Caco-2 (cell line): ENCODE measurements around the gene UCN. TPM values are rescaled to one million over a fixed set of nuclear protein-coding genes. Genes with fewer than 3 reads are reported as not detected.

Experiments
- BruUV-seq: library from RNA; stranded (reverse); fragments of 400-500 nt; replicated peaks from 2 replicates; lab custom pipeline; 2021; lab: Mats Ljungman, UMichigan
- CTCF ChIA-PET: fragments of 300-600 bp; sonication (Branson Sonifier 250); formaldehyde crosslinking; loops from one replicate; lab custom pipeline; 2022; ENCODE audit warnings: antibody characterized with exemption; lab: Charles Lee
- POLR2A ChIA-PET: fragments of 300-600 bp; sonication (Branson Sonifier 250); formaldehyde crosslinking; loops from one replicate; lab custom pipeline; 2022; ENCODE audit warnings: antibody characterized with exemption; lab: Charles Lee
- DNase-seq, 2 experiments: peaks; one replicate each; pipeline versions ENCODE4 v3.0.0 to v3.0.0-alpha.2; 2020 to 2022
- H3K27me3 ChIP-seq: replicated peaks from 2 replicates; pipeline ENCODE4 v1.6.0; 2011; ENCODE audit warnings: low read length; ENCODE audit not compliant: control insufficient read depth, insufficient read depth
- H3K36me3 ChIP-seq: 2 replicates; pipeline ENCODE4 v1.5.1; 2011; ENCODE audit warnings: low read length; ENCODE audit not compliant: control insufficient read depth, insufficient read depth
- H3K4me1 ChIP-seq: fragments of 250-450 bp; sonication (Bioruptor Pico); 2 replicates; pipeline ENCODE4 v1.5.1; 2020; ENCODE audit warnings: mild to moderate bottlenecking
- H3K4me3 ChIP-seq: 2 replicates; pipeline ENCODE4 v1.5.1; 2011; ENCODE audit warnings: low read depth, mild to moderate bottlenecking, control low read depth, low read length
- H3K9me3 ChIP-seq: fragments of 250-450 bp; sonication (Bioruptor Pico); 2 replicates; pipeline ENCODE4 v1.5.1; 2020; ENCODE audit warnings: mild to moderate bottlenecking, moderate library complexity
- H3K27ac Mint-ChIP-seq: one replicate; pipeline ENCODE4 v1.8.0; 2022; ENCODE audit warnings: mixed read lengths; ENCODE audit not compliant: unreplicated experiment
- H3K27me3 Mint-ChIP-seq: one replicate; pipeline ENCODE4 v1.8.0; 2022; ENCODE audit warnings: mixed read lengths; ENCODE audit not compliant: insufficient read depth, unreplicated experiment
- H3K36me3 Mint-ChIP-seq: one replicate; pipeline ENCODE4 v1.8.0; 2022; ENCODE audit warnings: mild to moderate bottlenecking, mixed read lengths; ENCODE audit not compliant: insufficient read depth, unreplicated experiment
- H3K4me1 Mint-ChIP-seq: one replicate; pipeline ENCODE4 v1.8.0; 2022; ENCODE audit warnings: low read depth, mixed read lengths; ENCODE audit not compliant: unreplicated experiment
- H3K4me3 Mint-ChIP-seq: one replicate; pipeline ENCODE4 v1.8.0; 2022; ENCODE audit warnings: mild to moderate bottlenecking, moderate library complexity, mixed read lengths; ENCODE audit not compliant: unreplicated experiment
- H3K9me3 Mint-ChIP-seq: one replicate; pipeline ENCODE4 v1.8.0; 2022; ENCODE audit warnings: mixed read lengths; ENCODE audit not compliant: unreplicated experiment
- intact Hi-C: fragments of 100-400 bp; cut with micrococcal nuclease; formaldehyde crosslinking; loops from one replicate; pipeline ENCODE4 v1.10.0; 2022; ENCODE audit not compliant: unreplicated experiment
- total RNA-seq: library from RNA; stranded (reverse); gene quantifications from 2 replicates; pipeline ENCODE4 v1.2.3, GENCODE V29; 2022
- TF ChIP-seq, protein P1 (sequence below), 2 experiments: fragments of 200-600 bp in 1 of 2; IDR thresholded peaks; 1 replicate in 1 of 2; 2 replicates in 1 of 2; pipeline versions ENCODE4 v1.5.1 to v1.8.0; 2011 to 2022; ENCODE audit warnings: antibody characterized with exemption in 1 of 2, control low read depth in 1 of 2, inconsistent platforms in 1 of 2, low read depth in 1 of 2, low read length in 1 of 2, mild to moderate bottlenecking in 1 of 2, moderate library complexity in 1 of 2; ENCODE audit not compliant: insufficient read depth in 1 of 2, severe bottlenecking in 1 of 2, unreplicated experiment in 1 of 2

The UCN gene
- total RNA-seq, 1 experiment from 2014 or later, result not detected

- CTCF ChIA-PET, result interaction anchor here (1.4 kb wide), 1 partner anchor 14 kb away, joined by 8 read pairs; no protein-coding TSS in a partner anchor
Measured at GRCh38 chr2:27288610-27289009, 19.6 kb downstream of the UCN start.

GRCh38 chr2:27285481-27285880 is 22.8 kb downstream of the UCN start:
- Mint-ChIP-seq H3K4me3 (no peak overlapping the region), H3K36me3 (no peaks in the 10 kb centered on the region), H3K9me3 (no peaks in the 10 kb centered on the region), H3K4me1 (peaks cover 26% of the 10 kb centered on the region), H3K27ac (no peak overlapping the region), H3K27me3 (no peaks in the 10 kb centered on the region)
- Histone ChIP-seq H3K4me1 (peaks cover 7% of the 10 kb centered on the region), H3K4me3 (no peak overlapping the region), H3K27me3 (no peaks in the 10 kb centered on the region), H3K36me3 (no peaks in the 10 kb centered on the region), H3K9me3 (no peaks in the 10 kb centered on the region)
- CTCF ChIA-PET, result no interaction called here
- POLR2A ChIA-PET, result no interaction called here
- BruUV-seq, result no TSS peak
- DNase-seq, result no peak
- intact Hi-C loops, result loop anchor here (10.0 kb wide), 1 partner anchor 191 kb away; no protein-coding TSS in a partner anchor
- TF ChIP-seq, protein P1, sequence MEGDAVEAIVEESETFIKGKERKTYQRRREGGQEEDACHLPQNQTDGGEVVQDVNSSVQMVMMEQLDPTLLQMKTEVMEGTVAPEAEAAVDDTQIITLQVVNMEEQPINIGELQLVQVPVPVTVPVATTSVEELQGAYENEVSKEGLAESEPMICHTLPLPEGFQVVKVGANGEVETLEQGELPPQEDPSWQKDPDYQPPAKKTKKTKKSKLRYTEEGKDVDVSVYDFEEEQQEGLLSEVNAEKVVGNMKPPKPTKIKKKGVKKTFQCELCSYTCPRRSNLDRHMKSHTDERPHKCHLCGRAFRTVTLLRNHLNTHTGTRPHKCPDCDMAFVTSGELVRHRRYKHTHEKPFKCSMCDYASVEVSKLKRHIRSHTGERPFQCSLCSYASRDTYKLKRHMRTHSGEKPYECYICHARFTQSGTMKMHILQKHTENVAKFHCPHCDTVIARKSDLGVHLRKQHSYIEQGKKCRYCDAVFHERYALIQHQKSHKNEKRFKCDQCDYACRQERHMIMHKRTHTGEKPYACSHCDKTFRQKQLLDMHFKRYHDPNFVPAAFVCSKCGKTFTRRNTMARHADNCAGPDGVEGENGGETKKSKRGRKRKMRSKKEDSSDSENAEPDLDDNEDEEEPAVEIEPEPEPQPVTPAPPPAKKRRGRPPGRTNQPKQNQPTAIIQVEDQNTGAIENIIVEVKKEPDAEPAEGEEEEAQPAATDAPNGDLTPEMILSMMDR (IDR thresholded peaks at IDR 0.05; ENCODE audit: insufficient read depth in 1 of 2, low read depth in 1 of 2, low read length in 1 of 2, severe bottlenecking in 1 of 2, unreplicated experiment in 1 of 2), result no peak

More at GRCh38 chr2:27288610-27289009, 19.6 kb downstream of the UCN start:
- POLR2A ChIA-PET, result no interaction called here
- no peak for DNase-seq
- H3K36me3 Mint-ChIP-seq, result peaks cover 7% of the 10 kb centered on the region
- Histone ChIP-seq H3K4me1 (peaks cover 31% of the 10 kb centered on the region), H3K4me3 (no peak overlapping the region), H3K36me3 (no peaks in the 10 kb centered on the region), H3K9me3 (no peaks in the 10 kb centered on the region), H3K27me3 (no peaks in the 10 kb centered on the region)
- no TSS peak for BruUV-seq
- peaks cover 32% of the 10 kb centered on the region for H3K4me1 Mint-ChIP-seq
- H3K4me3 Mint-ChIP-seq, result no peak overlapping the region
- H3K9me3 Mint-ChIP-seq, result no peaks in the 10 kb centered on the region
- no peaks in the 10 kb centered on the region for H3K27me3 Mint-ChIP-seq
- TF ChIP-seq, protein P1 (IDR thresholded peaks at IDR 0.05; ENCODE audit: insufficient read depth in 1 of 2, low read depth in 1 of 2, low read length in 1 of 2, severe bottlenecking in 1 of 2, unreplicated experiment in 1 of 2), result no peak
- H3K27ac Mint-ChIP-seq, result no peak overlapping the region
- intact Hi-C loops, result loop anchor here (10.0 kb wide), 1 partner anchor 194 kb away; no protein-coding TSS in a partner anchor

DNA sequence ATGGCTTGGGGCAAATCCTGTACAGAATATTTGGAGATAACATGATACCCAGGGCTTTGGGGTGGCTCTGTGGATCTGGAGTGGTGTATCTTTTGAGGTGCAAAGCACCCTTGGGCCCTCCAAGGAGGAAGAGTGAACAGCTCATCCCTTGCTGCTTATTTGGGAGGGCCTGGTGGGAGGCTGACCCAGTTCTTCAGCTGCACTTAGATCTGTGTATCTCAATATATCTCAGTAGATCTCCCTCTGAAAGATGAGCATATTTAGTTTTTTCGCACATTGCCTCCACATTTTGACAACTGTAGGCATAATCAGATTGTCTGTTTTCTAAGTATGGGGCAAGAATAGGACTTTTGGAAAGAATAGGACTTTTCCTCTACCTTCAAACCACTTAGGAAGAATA is 23.2 kb downstream of the UCN start:
- BruUV-seq, result no TSS peak
- Mint-ChIP-seq H3K27me3 (no peaks in the 10 kb centered on the region), H3K4me3 (no peak overlapping the region), H3K27ac (no peak overlapping the region), H3K36me3 (no peaks in the 10 kb centered on the region), H3K9me3 (no peaks in the 10 kb centered on the region), H3K4me1 (peaks cover 26% of the 10 kb centered on the region)
- no peak overlapping the region for H3K4me3 ChIP-seq
- DNase-seq, result no peak
- TF ChIP-seq, protein P1 (IDR thresholded peaks at IDR 0.05; ENCODE audit: insufficient read depth in 1 of 2, low read depth in 1 of 2, low read length in 1 of 2, severe bottlenecking in 1 of 2, unreplicated experiment in 1 of 2), result no peak
- ChIA-PET POLR2A (no interaction called here), CTCF (no interaction called here)
- intact Hi-C loops, result loop anchor here (10.0 kb wide), 1 partner anchor 190 kb away; no protein-coding TSS in a partner anchor
- H3K36me3 ChIP-seq, result no peaks in the 10 kb centered on the region
- H3K27me3 ChIP-seq, result no peaks in the 10 kb centered on the region
- H3K9me3 ChIP-seq, result no peaks in the 10 kb centered on the region
- H3K4me1 ChIP-seq, result peaks cover 7% of the 10 kb centered on the region
